ENCODE measurements around the gene KLHL17. TPM values are rescaled to one million over a fixed set of nuclear protein-coding genes. Genes with fewer than 3 reads are reported as not detected.
"Not testable (repeated sequence)": the region's sequence is repeated elsewhere in the genome, so short reads cannot be mapped to it uniquely, and the experiment has no call there.

Gene KLHL17
- total and polyA plus RNA-seq, 9 of the 15 experiments (the other 6 are each of a cell fraction or from before 2014, with no cell fraction given) = 0.14 to 84.8 (median 13.0) TPM

GRCh38 chr1:946811-947210 is 13.6 kb upstream of the KLHL17 start:
- H3K4me3 ChIP-seq; H3K9me3 ChIP-seq (replicated peaks; ENCODE audit: control insufficient read depth, insufficient read depth, low read depth, low read length); ATAC-seq; H3K27me3 ChIP-seq (ENCODE audit: control insufficient read depth in 2 of 2, insufficient read depth in 2 of 2, low read length in 2 of 2); H2AFZ ChIP-seq (ENCODE audit: low read depth, low read length); intact Hi-C loops (cut with micrococcal nuclease); H3K9me1 ChIP-seq (ENCODE audit: control insufficient read depth, insufficient read depth, low read length); H3K4me2 ChIP-seq (ENCODE audit: insufficient read depth, low read length); POLR2A ChIA-PET; CTCF ChIA-PET (ENCODE audit: low intra/inter-chr PET ratio); FAIRE-seq; BruUV-seq (replicated peaks); in situ Hi-C loops (cut with MboI); H3K9ac ChIP-seq (ENCODE audit: insufficient read depth in 1 of 2, low read depth in 2 of 2, low read length in 2 of 2); DNase-seq (ENCODE audit: extremely low read depth in 1 of 4, low spot score in 3 of 4); H3K27ac ChIP-seq (ENCODE audit: extremely low read depth, low read depth, low read length); H3K79me2 ChIP-seq (ENCODE audit: control insufficient read depth, insufficient read depth, low read length): not testable (repeated sequence)
- WGBS (ENCODE audit: insufficient coverage, low coverage, missing lambda C conversion rate) = 93% methylated on average over 13 of the region's 13 CpGs
- peaks cover 7 to 68% of the 10 kb centered on the region in 2 experiments; a peak in 3 of 5 replicates for H3K4me1 ChIP-seq (replicated peaks in 1 of 2; ENCODE audit: control insufficient read depth in 2 of 2, insufficient read depth in 2 of 2, low read length in 2 of 2)
- peaks cover 82% of the 10 kb centered on the region; the same call in 2 of the 3 replicates for H3K36me3 ChIP-seq (ENCODE audit: control insufficient read depth, insufficient read depth, low read length)
- peaks cover 18% of the 10 kb centered on the region for H4K20me1 ChIP-seq (replicated peaks; ENCODE audit: control insufficient read depth, insufficient read depth, low read length)

DNA sequence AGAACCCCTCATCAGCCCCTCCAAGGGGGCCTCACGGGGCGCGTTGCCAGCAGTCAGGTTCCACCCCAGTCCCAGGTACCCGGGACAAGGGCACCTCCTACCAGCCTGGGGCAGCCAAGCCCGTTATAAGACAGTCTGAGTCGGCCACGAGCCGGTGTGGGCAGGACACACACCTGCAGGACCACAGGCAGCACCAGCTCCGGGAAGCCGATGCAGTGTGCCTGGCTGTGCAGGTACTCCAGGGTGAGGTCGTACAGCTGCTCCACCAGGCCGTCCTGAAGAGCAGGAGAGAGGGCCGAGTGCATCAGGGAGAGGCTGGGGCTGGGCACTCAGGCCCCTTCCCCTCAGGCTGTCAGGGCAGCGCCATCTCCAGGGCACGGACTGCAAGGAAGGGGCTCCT is 12.4 kb upstream of the KLHL17 start:
- no peaks in the 10 kb centered on the region for H3K27me3 ChIP-seq (ENCODE audit: control insufficient read depth in 2 of 2, insufficient read depth in 2 of 2, low read length in 2 of 2)
- peaks cover 93% of the 10 kb centered on the region; the same call in 2 of the 3 replicates for H3K36me3 ChIP-seq (ENCODE audit: control insufficient read depth, insufficient read depth, low read length)
- TF ChIP-seq POLR2G (IDR thresholded peaks at IDR 0.05; ENCODE audit: low read depth, low read length) = peak; percentile 34; the same call in 1 of the 2 replicates
- TF ChIP-seq BDP1 (IDR thresholded peaks at IDR 0.05; ENCODE audit: insufficient read depth, insufficient read length) = no peak
- no peak for TF ChIP-seq NR0B1 (IDR thresholded peaks at IDR 0.05; ENCODE audit: partially characterized antibody)
- H4K20me1 ChIP-seq (replicated peaks; ENCODE audit: control insufficient read depth, insufficient read depth, low read length) = peaks cover 14% of the 10 kb centered on the region
- DNase-seq (ENCODE audit: extremely low read depth in 1 of 4, low spot score in 3 of 4) (no peak), ATAC-seq (no peak), FAIRE-seq (no peak)
- no peaks in the 10 kb centered on the region for H3K9me3 ChIP-seq (replicated peaks; ENCODE audit: control insufficient read depth, insufficient read depth, low read depth, low read length)
- no peaks in the 10 kb centered on the region for H3K9me1 ChIP-seq (ENCODE audit: control insufficient read depth, insufficient read depth, low read length)
- no peak overlapping the region for H3K27ac ChIP-seq (ENCODE audit: extremely low read depth, low read depth, low read length)
- in situ Hi-C loops (cut with MboI) = no loop called here
- H3K4me3 ChIP-seq = no peak overlapping the region
- H2AFZ ChIP-seq (ENCODE audit: low read depth, low read length) = no peak overlapping the region
- peaks cover 2 to 65% of the 10 kb centered on the region in 2 experiments; a peak in 3 of 5 replicates for H3K4me1 ChIP-seq (replicated peaks in 1 of 2; ENCODE audit: control insufficient read depth in 2 of 2, insufficient read depth in 2 of 2, low read length in 2 of 2)
- peaks cover 3% of the 10 kb centered on the region; the same call in 2 of the 3 replicates for H3K79me2 ChIP-seq (ENCODE audit: control insufficient read depth, insufficient read depth, low read length)
- BruUV-seq (replicated peaks) = no TSS peak
- H3K9ac ChIP-seq (ENCODE audit: insufficient read depth in 1 of 2, low read depth in 2 of 2, low read length in 2 of 2) = no peak overlapping the region; a peak in 1 of 4 replicates
- intact Hi-C loops (cut with micrococcal nuclease) = no loop called here
- no peak overlapping the region for H3K4me2 ChIP-seq (ENCODE audit: insufficient read depth, low read length)
- whole genome bisulfite sequencing (ENCODE audit: insufficient coverage, low coverage, missing lambda C conversion rate) = 90% methylated on average over 14 of the region's 15 CpGs
- CTCF ChIA-PET (ENCODE audit: low intra/inter-chr PET ratio) = no interaction called here
- POLR2A ChIA-PET = no interaction called here
